Lower leg skin (tissue), 4 donors: ENCODE measurements around the gene CYP26C1. TPM values are rescaled to one million over a fixed set of nuclear protein-coding genes. Genes with fewer than 3 reads are reported as not detected.

Experiments
- DNase-seq, 2 donors: peaks; one replicate each; pipeline ENCODE4 v3.0.0-alpha.2; 2019; ENCODE audit warnings: low spot score in 2 of 2
- H3K4me3 ChIP-seq: fragments of 200-600 bp; sonication (generic); 2 replicates; pipeline ENCODE4 v1.5.1; 2017; ENCODE audit warnings: mild to moderate bottlenecking, low read depth; ENCODE audit not compliant: poor library complexity, severe bottlenecking
- POLR2A ChIP-seq, 2 donors: fragments of 450-650 bp; IDR thresholded peaks; one replicate each; pipeline ENCODE4 v1.6.1; 2016 to 2017; ENCODE audit warnings: antibody characterized with exemption in 2 of 2, mild to moderate bottlenecking in 1 of 2, moderate library complexity in 1 of 2
- WGBS, 2 donors: methylation state at CpG; one replicate each; pipeline ENCODE4 v1.1.5; 2018; 5-methylcytosine and 5-hydroxymethylcytosine counted together
- intact Hi-C: fragments of 100-400 bp; cut with DNase I; formaldehyde crosslinking; loops from one replicate; pipeline ENCODE4 v1.15.0; 2023; ENCODE audit warnings: low total_unique reads
- total RNA-seq, 4 donors: library from RNA; depleted of rRNA; stranded (reverse); fragments of >200 nt; gene quantifications; one replicate each; pipeline ENCODE4 v1.1.0, GENCODE V29; 2016
- TF ChIP-seq, protein P1 (sequence below), 3 donors: fragments of 450-650 bp; IDR thresholded peaks; one replicate each; pipeline ENCODE4 v1.5.1; 2016; ENCODE audit warnings: antibody characterized with exemption in 3 of 3, mild to moderate bottlenecking in 3 of 3, moderate library complexity in 2 of 3

CYP26C1 gene
- total RNA-seq, 4 donors from 2014 or later: not detected

DNA sequence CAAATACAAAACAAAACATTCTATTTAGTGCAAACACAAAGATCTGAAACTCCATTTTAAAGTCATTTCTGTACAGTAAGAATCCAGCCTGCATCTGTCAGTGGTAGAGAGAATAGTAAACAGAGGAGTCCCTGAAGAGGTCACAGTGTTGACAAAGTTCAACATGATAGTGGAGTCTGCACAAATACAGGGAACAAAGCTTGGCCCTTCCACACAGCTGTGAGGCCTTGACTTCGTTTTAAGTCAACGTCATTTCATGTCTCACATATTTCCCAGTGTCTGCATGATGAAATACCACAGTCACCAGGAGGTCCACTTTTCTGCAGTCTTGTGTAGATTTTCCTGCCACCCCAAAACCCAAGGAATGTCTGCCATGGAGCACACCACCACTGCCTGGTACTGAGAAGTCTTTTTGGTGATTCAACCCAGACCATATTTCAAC, 46.1 kb downstream of the CYP26C1 start:
- H3K4me3 ChIP-seq: no peak overlapping the region
- DNase-seq: no peak
- 66 to 69% methylated on average over 2 of the region's 2 CpGs for WGBS, 2 donors
- intact Hi-C loops: no loop called here
- no peak for TF ChIP-seq POLR2A (IDR thresholded peaks at IDR 0.05)
- TF ChIP-seq, protein P1, sequence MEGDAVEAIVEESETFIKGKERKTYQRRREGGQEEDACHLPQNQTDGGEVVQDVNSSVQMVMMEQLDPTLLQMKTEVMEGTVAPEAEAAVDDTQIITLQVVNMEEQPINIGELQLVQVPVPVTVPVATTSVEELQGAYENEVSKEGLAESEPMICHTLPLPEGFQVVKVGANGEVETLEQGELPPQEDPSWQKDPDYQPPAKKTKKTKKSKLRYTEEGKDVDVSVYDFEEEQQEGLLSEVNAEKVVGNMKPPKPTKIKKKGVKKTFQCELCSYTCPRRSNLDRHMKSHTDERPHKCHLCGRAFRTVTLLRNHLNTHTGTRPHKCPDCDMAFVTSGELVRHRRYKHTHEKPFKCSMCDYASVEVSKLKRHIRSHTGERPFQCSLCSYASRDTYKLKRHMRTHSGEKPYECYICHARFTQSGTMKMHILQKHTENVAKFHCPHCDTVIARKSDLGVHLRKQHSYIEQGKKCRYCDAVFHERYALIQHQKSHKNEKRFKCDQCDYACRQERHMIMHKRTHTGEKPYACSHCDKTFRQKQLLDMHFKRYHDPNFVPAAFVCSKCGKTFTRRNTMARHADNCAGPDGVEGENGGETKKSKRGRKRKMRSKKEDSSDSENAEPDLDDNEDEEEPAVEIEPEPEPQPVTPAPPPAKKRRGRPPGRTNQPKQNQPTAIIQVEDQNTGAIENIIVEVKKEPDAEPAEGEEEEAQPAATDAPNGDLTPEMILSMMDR (IDR thresholded peaks at IDR 0.05): peak in 1 of 3 donors; percentile 58

DNA sequence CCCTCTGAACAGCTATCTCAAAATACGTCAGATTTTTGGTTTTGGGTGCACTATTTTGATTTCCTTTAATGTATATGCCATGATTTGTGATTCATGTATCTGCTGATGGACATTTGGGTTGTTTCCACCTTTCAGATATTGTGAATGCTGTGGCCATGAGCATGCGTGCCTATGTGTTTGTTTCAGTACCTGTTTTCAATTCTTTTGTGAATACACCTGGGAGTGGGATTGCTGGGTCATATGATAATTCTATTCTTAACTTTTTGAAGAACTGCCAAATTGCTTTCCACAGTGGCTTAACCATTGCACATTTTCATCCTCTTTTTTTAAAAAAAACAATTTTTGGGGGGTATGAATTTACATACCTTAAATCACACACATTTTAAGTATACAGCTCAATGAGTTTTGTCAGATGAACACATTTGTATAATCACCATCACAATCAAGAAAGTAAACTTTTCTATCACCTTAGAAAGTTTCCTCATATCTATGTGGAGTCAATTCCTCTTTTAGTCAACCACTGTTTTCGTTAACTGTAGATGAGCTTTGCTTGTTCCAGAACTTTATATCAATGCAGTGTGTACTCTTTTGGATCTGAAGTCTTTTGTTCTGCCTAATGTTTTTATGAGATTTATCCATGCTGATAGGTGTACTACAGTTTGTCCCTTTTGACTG, 50.0 kb downstream of the CYP26C1 start:
- TF ChIP-seq POLR2A (IDR thresholded peaks at IDR 0.05): no peak
- TF ChIP-seq, protein P1 (IDR thresholded peaks at IDR 0.05): no peak
- WGBS, 2 donors: 81 to 86% methylated on average over 3 of the region's 3 CpGs
- H3K4me3 ChIP-seq: no peak overlapping the region
- no peak for DNase-seq
- intact Hi-C loops: no loop called here

DNA sequence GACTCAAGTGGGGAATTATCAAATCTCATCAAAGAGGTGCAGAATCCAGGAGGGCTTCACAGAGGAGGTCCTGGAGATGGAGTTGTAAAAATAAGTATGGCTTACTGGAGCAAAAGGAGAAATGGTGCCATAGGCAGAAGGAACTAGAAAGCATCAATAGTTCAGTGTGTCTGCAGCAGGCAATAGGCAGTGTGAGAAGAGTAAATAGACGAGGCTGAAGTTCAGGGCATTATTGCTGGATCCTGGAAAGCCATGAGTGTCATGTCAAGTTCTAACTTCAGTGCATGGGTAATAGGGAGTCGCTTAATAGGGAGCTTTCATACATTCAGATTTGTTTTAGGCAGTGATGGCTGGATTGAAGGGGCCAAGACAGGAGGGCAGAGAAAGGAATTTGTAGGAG, 52.4 kb downstream of the CYP26C1 start:
- no peak for DNase-seq
- WGBS, 2 donors: 67 to 69% methylated on average over 2 of the region's 2 CpGs
- no peak overlapping the region for H3K4me3 ChIP-seq
- intact Hi-C loops: no loop called here
- TF ChIP-seq, protein P1 (IDR thresholded peaks at IDR 0.05): no peak
- TF ChIP-seq POLR2A (IDR thresholded peaks at IDR 0.05): no peak

DNA sequence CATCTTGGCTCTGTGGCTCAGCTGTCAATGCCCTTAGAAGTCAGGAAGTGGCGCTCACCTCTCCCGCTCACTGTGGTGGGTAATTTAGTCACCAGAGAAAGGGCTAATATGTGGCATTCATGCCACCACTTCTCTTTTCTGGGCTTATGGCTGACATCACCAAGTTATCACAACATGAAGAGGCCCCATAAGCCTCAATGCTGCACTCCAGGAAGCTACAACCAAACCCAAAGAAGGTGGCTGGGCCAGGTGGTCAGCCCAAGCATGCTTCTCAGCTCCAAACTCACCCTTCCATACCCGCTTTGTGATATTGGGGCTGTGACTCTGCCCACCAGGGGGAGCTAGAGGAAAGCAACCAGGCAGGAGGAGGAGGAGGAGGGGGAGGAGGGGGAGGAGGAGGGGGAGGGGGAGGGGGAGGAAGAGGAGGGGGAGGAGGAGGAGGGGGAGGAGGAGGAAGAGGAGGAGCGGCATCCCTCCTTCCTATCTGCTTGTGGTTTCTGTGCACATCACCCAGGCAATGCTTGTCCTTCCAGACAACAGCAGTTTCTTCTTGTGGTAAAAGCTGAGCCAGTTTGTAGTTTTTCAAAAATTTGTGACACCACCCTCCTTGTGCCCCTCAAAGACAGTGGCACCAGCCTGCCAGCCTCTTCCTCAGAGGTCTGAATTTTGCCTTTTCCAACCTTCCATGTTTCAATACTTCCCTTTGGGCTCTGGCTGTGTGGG, 55.2 kb downstream of the CYP26C1 start:
- no peak overlapping the region for H3K4me3 ChIP-seq
- intact Hi-C loops: no loop called here
- TF ChIP-seq POLR2A (IDR thresholded peaks at IDR 0.05): no peak
- TF ChIP-seq, protein P1 (IDR thresholded peaks at IDR 0.05): no peak
- DNase-seq: peak in 1 of 2 donors; percentile 46
- WGBS, 2 donors: 56 to 82% methylated on average over 4 of the region's 4 CpGs

Other genes with a start within 250 kb of the CYP26C1 start
- 1 to 10 TPM; 5.2 to 8.4 (median 6.0) TPM for gene EXOC6, start 212.3 kb upstream of the CYP26C1 start, total RNA-seq
- gene CYP26A1, start 13.1 kb downstream of the CYP26C1 start, total RNA-seq: under 1 TPM in 2 of 4 donors, not detected in 2; 0.10 to 0.32 TPM